NK-92 (cell line): ENCODE results near the gene SUGP1.

Experiments
- DNase-seq: peaks from one replicate; lab custom pipeline; 2025; ENCODE audit not compliant: unreplicated experiment; lab: John Stamatoyannopoulos, UW

The SUGP1 gene

DNA sequence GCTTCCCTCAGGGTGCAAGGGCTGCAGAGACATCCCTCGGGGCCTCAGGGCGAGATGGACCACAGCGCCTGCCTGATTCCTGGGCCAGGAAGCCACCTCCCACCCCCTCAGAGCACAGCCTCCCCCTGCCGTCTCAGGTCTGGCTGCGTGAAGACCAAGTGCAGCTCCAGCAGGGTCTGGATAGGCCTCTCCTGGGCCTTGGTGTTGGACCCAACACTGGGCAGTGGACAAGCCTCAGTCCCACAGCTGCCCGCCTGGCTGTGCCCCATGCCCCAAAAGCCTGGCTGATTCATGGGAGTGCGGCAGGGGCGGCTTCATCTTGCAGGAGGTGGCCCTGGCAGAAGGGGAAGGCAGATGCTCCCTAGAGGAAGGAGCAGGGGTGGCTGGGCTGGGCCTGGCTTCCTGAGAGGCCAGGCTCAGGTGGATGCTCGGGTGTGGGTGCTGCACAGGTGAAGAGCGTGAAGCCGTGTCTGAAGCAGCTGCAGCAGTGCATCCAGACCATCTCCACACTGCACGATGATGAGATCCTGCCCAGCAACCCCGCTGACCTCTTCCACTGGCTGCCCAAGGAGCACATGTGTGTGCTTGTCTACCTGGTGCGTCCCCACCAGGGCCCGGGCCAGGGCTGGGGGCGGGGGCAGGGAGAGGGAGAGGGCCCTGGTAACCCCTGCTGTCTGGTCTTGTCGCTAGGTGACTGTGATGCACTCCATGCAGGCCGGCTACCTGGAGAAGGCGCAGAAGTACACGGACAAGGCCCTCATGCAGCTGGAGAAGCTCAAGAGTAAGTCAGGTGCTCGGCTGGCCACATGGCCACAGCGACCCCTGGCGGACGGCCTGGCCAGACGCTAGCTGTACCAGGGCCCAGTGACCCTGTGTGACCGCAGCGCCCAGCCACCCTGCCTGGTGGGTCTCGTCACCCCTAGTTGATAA, 22.0 kb upstream of the SUGP1 start:
- no peak for DNase-seq

- no peak for DNase-seq
Observed at GRCh38 chr19:19341026-19341425, 20.7 kb upstream of the SUGP1 start.

DNA sequence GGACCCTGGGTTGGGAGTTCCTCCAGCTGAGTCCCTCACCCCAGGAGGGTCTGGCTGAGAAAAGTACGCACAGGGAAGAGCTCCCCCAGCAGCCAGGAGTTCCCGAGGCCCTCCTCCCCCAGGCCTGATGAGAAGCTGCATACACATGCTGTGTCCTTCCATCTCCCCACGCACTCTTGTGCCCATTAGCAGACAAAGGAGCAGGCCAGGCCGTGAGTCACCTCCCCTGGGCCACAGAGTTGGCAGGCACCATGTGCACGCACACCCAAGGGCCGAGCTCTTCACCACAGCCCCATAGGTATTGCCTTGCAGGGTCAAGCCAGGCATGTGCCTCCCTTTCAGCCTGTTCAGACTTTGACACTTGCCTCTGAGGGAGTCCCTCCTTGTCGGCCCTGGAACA, 17.8 kb upstream of the SUGP1 start:
- no peak for DNase-seq

- no peak for DNase-seq
Observed at GRCh38 chr19:19337120-19337519, 16.8 kb upstream of the SUGP1 start.

GRCh38 chr19:19336597-19336996, 16.3 kb upstream of the SUGP1 start:
- DNase-seq = no peak

- no peak for DNase-seq
Observed at GRCh38 chr19:19335408-19336158, 15.3 kb upstream of the SUGP1 start.

DNA sequence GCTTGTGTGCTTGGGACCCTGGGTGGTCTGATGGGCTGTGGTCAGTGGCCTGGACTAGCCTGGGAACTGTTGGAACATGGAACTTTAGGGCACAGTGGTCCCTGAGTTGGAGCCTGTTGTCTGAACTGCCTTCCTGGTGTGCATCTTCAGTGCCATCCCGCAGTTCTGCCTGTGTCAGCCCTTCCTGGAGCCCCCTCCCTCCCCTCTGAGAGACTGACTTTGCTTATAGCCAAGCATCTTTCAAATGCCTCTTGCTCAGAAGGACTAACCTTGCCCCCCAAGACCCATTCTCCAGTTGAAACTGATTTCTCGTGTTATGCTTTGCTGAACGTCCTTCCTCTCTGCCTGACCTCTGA, 14.7 kb upstream of the SUGP1 start:
- DNase-seq = no peak

DNA sequence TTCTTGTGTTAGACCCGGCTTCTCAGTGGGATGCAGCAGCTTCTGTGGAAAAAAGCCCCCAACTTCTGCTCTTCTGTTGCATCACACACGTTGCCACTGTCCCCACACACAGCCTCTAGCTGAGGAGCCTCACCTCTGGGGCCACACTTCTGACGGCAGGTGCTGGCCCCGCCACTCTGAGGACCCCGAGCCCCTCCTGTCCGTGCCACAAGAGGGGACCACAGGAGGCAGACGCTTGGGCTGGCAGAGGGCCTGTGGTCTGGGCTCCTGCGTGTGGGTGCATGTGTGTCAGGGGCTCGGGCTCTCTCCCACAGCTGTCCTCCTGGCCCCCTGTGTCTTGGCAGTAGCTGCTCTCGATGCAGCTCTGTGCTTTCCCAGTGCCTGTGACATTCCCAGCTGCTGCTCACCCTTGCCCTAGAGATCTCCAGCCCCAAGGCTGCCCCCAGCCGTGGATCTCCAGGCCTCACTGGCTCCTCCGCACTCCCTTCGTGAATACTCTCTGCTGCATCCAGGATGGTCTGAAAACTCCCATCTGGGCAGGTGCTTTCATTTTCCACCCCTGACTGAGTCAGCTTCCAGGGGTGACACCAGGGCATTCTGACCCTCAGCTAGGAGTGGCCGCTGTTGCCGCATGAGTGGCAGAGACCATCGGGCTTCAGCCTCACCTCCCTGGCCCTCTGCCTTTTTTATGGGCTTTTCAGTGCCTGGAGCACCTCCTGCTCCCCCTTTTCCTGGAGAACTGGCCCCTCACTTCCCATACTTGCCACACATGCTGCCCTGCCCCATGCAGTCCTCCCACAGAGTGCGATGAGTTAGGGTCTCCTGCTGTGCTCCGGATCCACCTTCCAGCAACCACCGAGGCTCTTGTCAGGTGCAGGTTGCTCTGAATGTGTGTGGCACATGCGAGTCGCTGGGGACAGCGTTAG, 14.0 kb upstream of the SUGP1 start:
- DNase-seq = no peak

GRCh38 chr19:19329126-19329525, 8.8 kb upstream of the SUGP1 start:
- no peak for DNase-seq

DNA sequence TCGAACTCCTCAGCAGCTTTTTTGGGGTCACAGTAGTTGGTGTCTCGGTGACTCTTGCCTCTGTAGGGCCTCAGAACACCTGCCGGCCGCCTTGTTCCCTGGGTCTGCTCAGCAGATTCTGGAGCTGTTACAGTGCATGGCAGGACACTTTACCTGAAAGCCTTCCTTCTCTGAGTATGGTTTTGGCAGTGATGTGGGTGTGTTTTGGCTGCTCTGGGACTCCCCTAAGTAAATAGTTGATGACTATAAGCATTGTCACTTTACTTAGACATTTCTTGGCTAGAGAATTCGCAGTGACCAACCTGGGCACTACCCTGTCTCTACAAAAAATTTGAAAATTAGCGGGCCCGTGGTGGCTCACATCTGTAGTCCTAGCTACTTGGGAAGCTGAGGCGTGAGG, 7.4 kb upstream of the SUGP1 start:
- no peak for DNase-seq

DNA sequence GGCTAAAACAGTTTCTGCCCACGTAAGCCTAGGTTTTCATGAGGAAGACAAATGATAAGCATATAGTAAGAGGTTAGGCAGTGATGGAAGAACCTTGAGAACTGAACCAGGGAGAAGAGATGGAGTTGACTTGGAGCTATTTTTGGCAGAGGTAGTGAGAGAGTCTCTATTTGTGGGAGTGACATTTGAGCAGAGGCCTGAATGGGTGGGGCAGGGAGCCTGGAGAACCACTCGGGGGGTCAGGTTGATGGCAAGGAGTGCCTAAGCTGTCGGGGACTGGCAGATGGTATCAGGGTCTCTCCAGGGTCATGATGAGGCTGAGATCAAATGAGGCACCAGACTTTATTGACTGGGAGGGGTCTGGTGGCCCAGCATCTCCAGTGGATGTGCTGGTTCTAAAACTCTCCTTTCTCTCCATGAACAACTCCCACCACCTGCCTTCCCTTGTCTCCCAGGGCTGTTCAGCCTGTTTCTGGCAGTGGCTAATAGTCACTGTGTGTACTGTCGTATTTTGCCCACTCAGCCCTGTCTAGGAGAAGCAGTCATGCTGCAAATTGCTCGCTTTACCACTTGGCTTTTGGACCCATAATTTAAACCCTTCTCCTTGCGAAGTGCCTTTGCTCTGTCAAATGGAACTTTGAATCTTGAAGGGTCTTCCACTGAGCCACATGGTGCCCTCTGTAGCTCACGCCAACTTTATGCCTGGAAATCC, 3.9 kb upstream of the SUGP1 start:
- no peak for DNase-seq

- no peak for DNase-seq
Observed at GRCh38 chr19:19321141-19321577, 850 bp upstream of the SUGP1 start.

- DNase-seq = no peak
Observed at GRCh38 chr19:19319732-19320360, 463 bp downstream of the SUGP1 start.

GRCh38 chr19:19316082-19316481, 4.2 kb downstream of the SUGP1 start:
- DNase-seq = no peak

DNA sequence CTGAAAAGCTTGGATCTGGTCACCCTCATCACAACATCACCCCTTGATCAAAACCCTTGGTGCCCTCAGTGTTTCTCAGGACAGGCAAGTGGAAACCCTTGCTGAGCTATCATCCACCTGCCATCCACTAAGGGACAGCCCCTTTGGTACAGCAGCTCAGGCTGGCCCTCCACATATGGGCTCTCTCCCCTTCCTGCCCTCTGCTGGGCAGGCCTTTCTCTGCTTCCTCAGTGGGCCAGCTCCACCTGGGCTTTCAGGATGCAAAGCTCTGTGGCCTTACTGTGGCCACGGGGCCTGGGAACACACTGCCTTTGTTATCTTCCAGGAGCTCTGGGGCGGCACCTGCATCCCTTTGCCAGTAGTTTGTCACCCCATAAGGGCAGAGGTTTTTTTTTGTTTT, 4.9 kb downstream of the SUGP1 start:
- no peak for DNase-seq

DNA sequence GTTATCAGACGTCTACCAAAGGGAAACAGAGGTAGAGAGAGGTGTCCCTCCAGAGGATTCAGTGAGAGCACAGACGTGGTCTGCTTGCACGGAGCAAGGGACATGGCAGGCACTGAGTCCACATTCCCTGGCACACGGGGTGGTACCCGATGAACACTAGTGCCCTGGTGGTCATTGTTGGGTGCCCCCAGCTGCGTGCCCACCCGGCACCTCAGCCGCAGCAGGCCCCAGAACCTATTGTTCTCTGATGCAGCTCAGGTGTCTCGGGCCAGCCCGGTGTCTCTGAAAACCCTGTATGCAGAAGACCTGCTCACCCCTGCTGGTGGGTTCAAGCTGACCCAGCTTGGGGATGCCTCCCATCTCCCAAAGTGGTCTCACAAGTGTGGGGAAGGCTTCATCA, 11.9 kb downstream of the SUGP1 start:
- DNase-seq = no peak

GRCh38 chr19:19306191-19306590, 14.1 kb downstream of the SUGP1 start:
- no peak for DNase-seq

GRCh38 chr19:19305696-19306095, 14.6 kb downstream of the SUGP1 start:
- DNase-seq = no peak

DNA sequence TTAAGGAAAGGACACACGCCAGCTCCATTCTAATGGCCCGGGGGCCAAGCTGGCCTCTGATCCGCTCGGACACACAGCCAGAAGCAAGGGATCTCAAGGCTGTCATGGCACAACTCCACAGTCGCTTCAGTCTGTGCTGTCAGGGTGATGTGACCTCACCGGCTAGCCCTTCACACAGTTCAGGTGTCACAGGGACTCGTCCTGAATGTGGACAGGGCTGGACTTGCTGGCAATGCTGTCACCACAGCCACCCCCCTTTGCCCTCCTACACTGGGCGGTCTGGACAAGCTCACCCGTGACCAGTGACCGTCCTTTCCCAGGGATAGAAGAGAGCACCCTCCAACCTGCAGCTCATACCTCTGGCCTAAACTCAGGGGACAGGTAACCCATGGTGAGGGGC, 15.2 kb downstream of the SUGP1 start:
- DNase-seq = no peak
